A549 (cell line): ENCODE results near the gene ARMC9. TPM values are rescaled to one million over a fixed set of nuclear protein-coding genes. Genes with fewer than 3 reads are reported as not detected.

Source experiments
- ATAC-seq, 2 experiments: fragments of 200-7000 bp in 1 of 2; fragments of >200 bp in 1 of 2; cut with Nextera tagmentation in 1 of 2; cut with Tn5 transposase in 1 of 2; 3 replicates each; pipeline versions ENCODE4 v1.8.0 to v1.9.1; 2018 to 2020; ENCODE audit warnings: mild to moderate bottlenecking in 1 of 2, moderate library complexity in 1 of 2
- CTCF ChIA-PET: fragments of 300-600 bp; sonication (Branson Sonifier 250); formaldehyde crosslinking; extraction: SDS; loops from one replicate; lab custom pipeline; 2021; ENCODE audit warnings: antibody characterized with exemption, inconsistent platforms; lab: Yijun Ruan, JAX
- POLR2A ChIA-PET: fragments of 350-600 bp; formaldehyde crosslinking; extraction: SDS; loops from one replicate; lab custom pipeline; 2021; ENCODE audit warnings: antibody characterized with exemption, inconsistent platforms; lab: Yijun Ruan, JAX
- DNase-seq, 2 experiments: peaks; one replicate each; pipeline versions ENCODE4 v3.0.0 to v3.0.0-alpha.2; 2011 to 2016; ENCODE audit warnings: low read depth in 1 of 2, low spot score in 1 of 2
- FAIRE-seq: peaks from 2 replicates; lab custom pipeline; 2011; peaks lifted over from hg19 to GRCh38; lab: Jason Lieb, UNC
- H3K27ac ChIP-seq, 2 experiments: fragments of >200 bp; sonication (Bioruptor Twin); formaldehyde crosslinking; 3 replicates each; pipeline ENCODE4 v1.5.1; 2016 to 2017
- H3K4me1 ChIP-seq: fragments of >200 bp; sonication (Bioruptor Twin); formaldehyde crosslinking; 3 replicates; pipeline ENCODE4 v1.6.1; 2016
- H3K4me2 ChIP-seq: fragments of >200 bp; sonication (Bioruptor Twin); formaldehyde crosslinking; 3 replicates; pipeline ENCODE4 v1.6.1; 2016
- H3K4me3 ChIP-seq: fragments of >200 bp; sonication (Bioruptor Twin); formaldehyde crosslinking; 3 replicates; pipeline ENCODE4 v1.5.1; 2016
- H3K9me3 ChIP-seq: fragments of >200 bp; sonication (Bioruptor Twin); formaldehyde crosslinking; 3 replicates; pipeline ENCODE4 v1.6.1; 2016
- BHLHE40 ChIP-seq: IDR thresholded peaks from 2 replicates; pipeline ENCODE4 v1.6.1; 2012; ENCODE audit warnings: low read depth, low read length, inconsistent platforms
- CHD4 ChIP-seq: fragments of 200-600 bp; sonication (generic); IDR thresholded peaks from 2 replicates; pipeline ENCODE4 v1.6.1; 2016; ENCODE audit warnings: antibody characterized with exemption, mild to moderate bottlenecking, borderline replicate concordance
- CTCF ChIP-seq: fragments of >200 bp; sonication (Bioruptor Twin); formaldehyde crosslinking; IDR thresholded peaks from 3 replicates; pipeline ENCODE4 v1.5.1; 2016
- ELK1 ChIP-seq: fragments of 150-350 bp; IDR thresholded peaks from 2 replicates; pipeline ENCODE4 v1.6.1; 2014; ENCODE audit warnings: low read depth, mild to moderate bottlenecking, low read length
- EP300 ChIP-seq, 2 experiments: fragments of >200 bp; sonication (Bioruptor Twin); formaldehyde crosslinking; IDR thresholded peaks; 2 replicates in 1 of 2; 3 replicates in 1 of 2; pipeline ENCODE4 v1.6.1; 2016 to 2017
- ESRRA ChIP-seq: fragments of 150-350 bp; IDR thresholded peaks from 2 replicates; pipeline ENCODE4 v1.6.1; 2014; ENCODE audit warnings: mild to moderate bottlenecking, low read length, borderline replicate concordance
- FOSB ChIP-seq: fragments of 250-450 bp; sonication (Bioruptor Pico); IDR thresholded peaks from 2 replicates; pipeline ENCODE4 v1.5.0; 2020; ENCODE audit warnings: mild to moderate bottlenecking, moderate library complexity
- FOSL2 ChIP-seq, 2 experiments: fragments of 450-650 bp in 1 of 2; fragments of >200 bp in 1 of 2; sonication (Bioruptor Twin) in 1 of 2; formaldehyde crosslinking; IDR thresholded peaks; 2 replicates each; pipeline versions ENCODE4 v1.5.0 to v1.6.1; 2016 to 2020; ENCODE audit warnings: mild to moderate bottlenecking in 1 of 2, moderate library complexity in 1 of 2
- GATA3 ChIP-seq: IDR thresholded peaks from 2 replicates; pipeline ENCODE4 v1.6.1; 2012; ENCODE audit warnings: borderline replicate concordance
- HEYL ChIP-seq: fragments of 250-450 bp; sonication (Bioruptor Pico); IDR thresholded peaks from 2 replicates; pipeline ENCODE4 v1.8.0; 2021; ENCODE audit warnings: mild to moderate bottlenecking, moderate library complexity
- JUNB ChIP-seq: fragments of >200 bp; sonication (Bioruptor Twin); formaldehyde crosslinking; IDR thresholded peaks from 2 replicates; pipeline ENCODE4 v1.6.1; 2016
- KDM5A ChIP-seq: fragments of 200-600 bp; sonication (generic); IDR thresholded peaks from 2 replicates; pipeline ENCODE4 v1.6.1; 2016; ENCODE audit warnings: antibody characterized with exemption, mild to moderate bottlenecking
- MAX ChIP-seq: IDR thresholded peaks from 2 replicates; pipeline ENCODE4 v1.6.1; 2012
- MAZ ChIP-seq: fragments of 150-350 bp; IDR thresholded peaks from 2 replicates; pipeline ENCODE4 v1.6.1; 2014; ENCODE audit warnings: antibody characterized with exemption, low read depth, low read length, borderline replicate concordance
- RARB ChIP-seq: fragments of 250-450 bp; sonication (Bioruptor Pico); IDR thresholded peaks from 2 replicates; pipeline ENCODE4 v1.8.0; 2021; ENCODE audit warnings: mild to moderate bottlenecking, moderate library complexity
- RFX5 ChIP-seq: fragments of 450-650 bp; IDR thresholded peaks from 2 replicates; pipeline ENCODE4 v1.7.1; 2014; ENCODE audit warnings: antibody characterized with exemption, mild to moderate bottlenecking, moderate library complexity
- RNF2 ChIP-seq: fragments of 200-600 bp; sonication (generic); IDR thresholded peaks from 2 replicates; pipeline ENCODE4 v1.6.1; 2016; ENCODE audit warnings: low read depth, mild to moderate bottlenecking, antibody characterized with exemption, moderate library complexity, borderline replicate concordance
- SREBF2 ChIP-seq: fragments of 450-650 bp; IDR thresholded peaks from 2 replicates; pipeline ENCODE4 v1.6.1; 2014; ENCODE audit warnings: mild to moderate bottlenecking, moderate library complexity
- TFCP2L1 ChIP-seq: fragments of 250-450 bp; sonication (Bioruptor Pico); IDR thresholded peaks from 2 replicates; pipeline ENCODE4 v1.5.0; 2021; ENCODE audit warnings: mild to moderate bottlenecking
- TP53 ChIP-seq: fragments of 250-450 bp; sonication (Bioruptor Pico); IDR thresholded peaks from 2 replicates; pipeline ENCODE4 v1.5.0; 2021; ENCODE audit warnings: mild to moderate bottlenecking, moderate library complexity
- ZC3H11A ChIP-seq: fragments of 450-650 bp; IDR thresholded peaks from 2 replicates; pipeline ENCODE4 v1.6.1; 2014; ENCODE audit warnings: antibody characterized with exemption, mild to moderate bottlenecking
- WGBS: methylation state at CpG from one replicate; pipeline ENCODE4 v1.1.6; 2017; ENCODE audit errors: missing lambda C conversion rate; 5-methylcytosine and 5-hydroxymethylcytosine counted together
- polyA plus RNA-seq, 4 experiments: library from polyadenylated mRNA; depleted of rRNA in 3 of 4; stranded (reverse); fragments of >200 nt; fragmentation: RNase III in 1 of 4; extraction: RNeasy Plus Mini Kit Qiagen cat#74134 plus additional on column Dnase treatment in 1 of 4; gene quantifications; 2 replicates in 3 of 4; 3 replicates in 1 of 4; pipeline ENCODE4 v1.2.3, GENCODE V29; 2011 to 2017

Gene ARMC9
- polyA plus RNA-seq, 2 of the 4 experiments (the other 2 are of a cell fraction), result 12.0 to 14.1 TPM

GRCh38 chr2:231204581-231204980, 6.2 kb downstream of the ARMC9 start:
- no peak overlapping the region for H3K4me3 ChIP-seq
- ATAC-seq (no peak), FAIRE-seq (no peak), DNase-seq (no peak)
- no peak overlapping the region for H3K4me2 ChIP-seq
- CTCF ChIA-PET, result interaction anchor here (0.6 kb wide), 1 partner anchor 206 kb away, joined by 3 read pairs; no protein-coding TSS in a partner anchor
- POLR2A ChIA-PET, result no interaction called here
- TF ChIP-seq TP53 (no peak), CTCF (no peak), BHLHE40 (no peak), RFX5 (no peak), RNF2 (no peak), SREBF2 (no peak)
- no peak overlapping the region for H3K27ac ChIP-seq
- no peaks in the 10 kb centered on the region for H3K9me3 ChIP-seq
- 89% methylated on average over 5 of the region's 5 CpGs for WGBS
- peaks cover 5% of the 10 kb centered on the region for H3K4me1 ChIP-seq

- Histone ChIP-seq H3K27ac (no peak overlapping the region), H3K4me3 (no peak overlapping the region), H3K4me1 (no peaks in the 10 kb centered on the region), H3K4me2 (no peak overlapping the region), H3K9me3 (no peaks in the 10 kb centered on the region)
- WGBS, result 95% methylated on average over 4 of the region's 4 CpGs
- ChIA-PET POLR2A (no interaction called here), CTCF (no interaction called here)
- TF ChIP-seq RARB (no peak), MAX (no peak), MAZ (no peak), RFX5 (no peak), JUNB (no peak), RNF2 (no peak), ESRRA (no peak), CHD4 (no peak), KDM5A (no peak), ZC3H11A (no peak), SREBF2 (no peak), EP300 (IDR thresholded peaks at IDR 0.05) (no peak), ELK1 (no peak)
- FAIRE-seq (no peak), ATAC-seq (no peak), DNase-seq (no peak)
Observed at GRCh38 chr2:231207734-231208133, 9.3 kb downstream of the ARMC9 start.

GRCh38 chr2:231210782-231211181, 12.4 kb downstream of the ARMC9 start:
- H3K4me3 ChIP-seq, result no peak overlapping the region
- ChIA-PET CTCF (interaction anchor here (1.1 to 6.3 kb wide), 2 partner anchors 17 to 106 kb away, joined by 3 to 38 read pairs; no protein-coding TSS in a partner anchor), POLR2A (no interaction called here)
- FAIRE-seq (no peak), DNase-seq (no peak), ATAC-seq (no peak)
- H3K9me3 ChIP-seq, result no peaks in the 10 kb centered on the region
- no peak for TF ChIP-seq RARB
- no peak for TF ChIP-seq HEYL
- no peak for TF ChIP-seq TFCP2L1 (CRISPR knock-in tag)
- no peak for TF ChIP-seq FOSL2 (IDR thresholded peaks at IDR 0.05)
- no peak for TF ChIP-seq FOSL2 (CRISPR knock-in tag; IDR thresholded peaks at IDR 0.05)
- TF ChIP-seq GATA3, result no peak
- TF ChIP-seq RFX5, result no peak
- no peak for TF ChIP-seq FOSB
- WGBS, result 92% methylated on average over 3 of the region's 3 CpGs
- no peaks in the 10 kb centered on the region for H3K4me1 ChIP-seq
- no peak overlapping the region for H3K27ac ChIP-seq
- H3K4me2 ChIP-seq, result no peak overlapping the region
